ENCODE measurements around the gene MYF5. TPM values are rescaled to one million over a fixed set of nuclear protein-coding genes. Genes with fewer than 3 reads are reported as not detected.
"Not testable (repeated sequence)": the region's sequence is repeated elsewhere in the genome, so short reads cannot be mapped to it uniquely, and the experiment has no call there.

Gene MYF5
- polyA plus RNA-seq, 1 of the 3 experiments (the other 2 are of a cell fraction): not detected

DNA sequence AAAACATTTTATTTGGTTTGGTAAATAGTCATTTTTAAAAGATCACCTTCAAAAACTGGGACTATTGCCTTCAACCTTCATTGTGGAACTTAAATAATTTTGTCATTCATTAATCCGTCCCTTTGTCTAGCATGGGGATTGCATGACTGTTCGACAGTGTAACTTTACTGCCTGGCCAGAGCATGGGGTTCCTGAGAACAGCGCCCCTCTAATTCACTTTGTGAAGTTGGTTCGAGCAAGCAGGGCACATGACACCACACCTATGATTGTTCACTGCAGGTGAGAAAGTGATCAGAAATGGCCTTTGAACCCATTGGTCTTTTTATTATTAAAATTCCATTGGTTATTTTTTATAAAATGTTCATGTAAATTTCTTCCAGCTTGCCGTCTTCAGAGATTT is 46.5 kb upstream of the MYF5 start (continued):
- no peak for TF ChIP-seq IRF3 (IDR thresholded peaks at IDR 0.05; ENCODE audit: low read depth, low read length)
- TF ChIP-seq MXI1 (IDR thresholded peaks at IDR 0.05; ENCODE audit: low read depth, low read length): no peak
- TF ChIP-seq MAX (IDR thresholded peaks at IDR 0.05; ENCODE audit: low read depth): no peak
- TF ChIP-seq RAD21 (IDR thresholded peaks at IDR 0.05; ENCODE audit: low read length): no peak
- TF ChIP-seq, protein P1, sequence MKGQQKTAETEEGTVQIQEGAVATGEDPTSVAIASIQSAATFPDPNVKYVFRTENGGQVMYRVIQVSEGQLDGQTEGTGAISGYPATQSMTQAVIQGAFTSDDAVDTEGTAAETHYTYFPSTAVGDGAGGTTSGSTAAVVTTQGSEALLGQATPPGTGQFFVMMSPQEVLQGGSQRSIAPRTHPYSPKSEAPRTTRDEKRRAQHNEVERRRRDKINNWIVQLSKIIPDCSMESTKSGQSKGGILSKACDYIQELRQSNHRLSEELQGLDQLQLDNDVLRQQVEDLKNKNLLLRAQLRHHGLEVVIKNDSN (IDR thresholded peaks at IDR 0.05; ENCODE audit: borderline replicate concordance, low read depth): no peak

DNA sequence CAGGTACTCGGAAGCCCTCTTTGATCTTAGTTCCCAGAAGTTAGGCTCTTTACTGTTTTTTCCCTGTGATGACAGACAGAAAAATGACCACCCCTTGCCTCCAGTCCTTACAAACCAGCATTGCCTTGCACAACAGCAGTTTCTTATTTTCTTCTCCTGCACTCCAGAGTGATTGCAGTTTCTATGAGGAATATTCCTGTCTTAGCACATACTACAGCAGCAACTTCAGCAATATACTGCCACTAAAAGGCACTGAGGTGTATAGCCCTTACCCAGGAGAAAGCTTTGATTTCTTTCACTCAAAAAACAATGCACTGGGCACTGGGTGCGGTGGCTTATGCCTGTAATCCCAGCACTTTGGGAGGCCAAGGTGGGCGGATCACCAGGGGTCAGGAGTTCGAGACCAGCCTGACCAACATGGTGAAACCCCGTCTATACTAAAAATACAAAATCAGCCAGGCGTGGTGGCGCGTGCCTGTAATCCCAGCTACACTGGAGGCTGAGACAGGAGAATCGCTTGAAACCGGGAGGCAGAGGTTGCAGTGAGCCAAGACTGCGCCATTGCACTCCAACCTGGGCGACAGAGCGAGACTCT is 40.6 kb upstream of the MYF5 start:
- WGBS (ENCODE audit: low lambda C conversion rate): 22% methylated on average over 13 of the region's 13 CpGs
- peaks cover 11% of the 10 kb centered on the region; the same call in 1 of the 2 replicates for H3K27me3 ChIP-seq (ENCODE audit: insufficient read depth)
- not testable (repeated sequence) for H3K9me2 ChIP-seq

GRCh38 chr12:80676856-80677255 is 39.9 kb upstream of the MYF5 start:
- H3K27ac ChIP-seq (ENCODE audit: low read depth in 2 of 2, low read length in 1 of 2): no peak overlapping the region
- 4% methylated on average over 1 of the region's 1 CpG for WGBS (ENCODE audit: low lambda C conversion rate)
- H3F3A ChIP-seq (replicated peaks; ENCODE audit: insufficient read depth): no peaks in the 10 kb centered on the region
- H3K4me2 ChIP-seq: no peak overlapping the region
- no peaks in the 10 kb centered on the region for H3K9me2 ChIP-seq
- H3K27me3 ChIP-seq (ENCODE audit: insufficient read depth): peaks cover 11% of the 10 kb centered on the region; the same call in 1 of the 2 replicates
- H3K4me3 ChIP-seq (ENCODE audit: low read depth in 2 of 2, low read length in 1 of 2): no peak overlapping the region
- no peak overlapping the region for H3K9ac ChIP-seq
- no peak overlapping the region for H2AFZ ChIP-seq (ENCODE audit: low read depth)
- ChIA-PET CTCF (no interaction called here), POLR2A (no interaction called here)
- DNase-seq: no peak
- no peaks in the 10 kb centered on the region for H4K20me1 ChIP-seq (ENCODE audit: insufficient read depth)
- H3K79me2 ChIP-seq (ENCODE audit: insufficient read depth): no peaks in the 10 kb centered on the region
- H3K36me3 ChIP-seq (replicated peaks in 1 of 2; ENCODE audit: control insufficient read depth in 1 of 2, insufficient read depth in 2 of 2, low read length in 1 of 2): no peaks in the 10 kb centered on the region
- H3K9me3 ChIP-seq: no peaks in the 10 kb centered on the region
- H3K4me1 ChIP-seq (ENCODE audit: control insufficient read depth in 1 of 2, insufficient read depth in 2 of 2, low read depth in 1 of 2, low read length in 1 of 2): no peaks in the 10 kb centered on the region
- no peak for TF ChIP-seq REST (IDR thresholded peaks at IDR 0.05; ENCODE audit: low read depth, low read length)
- no peak for TF ChIP-seq POLR2AphosphoS5 (IDR thresholded peaks at IDR 0.05; ENCODE audit: low read depth, low read length)
- TF ChIP-seq FOSL2 (IDR thresholded peaks at IDR 0.05; ENCODE audit: borderline replicate concordance, low read depth): no peak
- TF ChIP-seq NRF1 (IDR thresholded peaks at IDR 0.05; ENCODE audit: low read depth, low read length): no peak
- no peak for TF ChIP-seq GATA2 (CRISPR knock-in tag; IDR thresholded peaks at IDR 0.05)
- TF ChIP-seq RAD21 (IDR thresholded peaks at IDR 0.05; ENCODE audit: low read length): no peak
- TF ChIP-seq RFX5 (IDR thresholded peaks at IDR 0.05; ENCODE audit: low read length): no peak
- no peak for TF ChIP-seq JUND (IDR thresholded peaks at IDR 0.05)
- TF ChIP-seq, protein P2, sequence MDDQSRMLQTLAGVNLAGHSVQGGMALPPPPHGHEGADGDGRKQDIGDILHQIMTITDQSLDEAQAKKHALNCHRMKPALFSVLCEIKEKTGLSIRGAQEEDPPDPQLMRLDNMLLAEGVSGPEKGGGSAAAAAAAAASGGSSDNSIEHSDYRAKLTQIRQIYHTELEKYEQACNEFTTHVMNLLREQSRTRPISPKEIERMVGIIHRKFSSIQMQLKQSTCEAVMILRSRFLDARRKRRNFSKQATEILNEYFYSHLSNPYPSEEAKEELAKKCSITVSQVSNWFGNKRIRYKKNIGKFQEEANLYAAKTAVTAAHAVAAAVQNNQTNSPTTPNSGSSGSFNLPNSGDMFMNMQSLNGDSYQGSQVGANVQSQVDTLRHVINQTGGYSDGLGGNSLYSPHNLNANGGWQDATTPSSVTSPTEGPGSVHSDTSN (IDR thresholded peaks at IDR 0.05): no peak
- TF ChIP-seq RCOR1 (IDR thresholded peaks at IDR 0.05; ENCODE audit: low read length): no peak

More for the DNA sequence above, 40.6 kb upstream of the MYF5 start:
- H3F3A ChIP-seq (replicated peaks; ENCODE audit: insufficient read depth); H2AFZ ChIP-seq (ENCODE audit: low read depth); DNase-seq; H4K20me1 ChIP-seq (ENCODE audit: insufficient read depth); H3K27ac ChIP-seq (ENCODE audit: low read depth in 2 of 2, low read length in 1 of 2); H3K9ac ChIP-seq; H3K4me3 ChIP-seq (ENCODE audit: low read depth in 2 of 2, low read length in 1 of 2); H3K9me3 ChIP-seq; H3K79me2 ChIP-seq (ENCODE audit: insufficient read depth); H3K4me1 ChIP-seq (ENCODE audit: control insufficient read depth in 1 of 2, insufficient read depth in 2 of 2, low read depth in 1 of 2, low read length in 1 of 2); CTCF ChIA-PET; H3K4me2 ChIP-seq; H3K36me3 ChIP-seq (replicated peaks in 1 of 2; ENCODE audit: control insufficient read depth in 1 of 2, insufficient read depth in 2 of 2, low read length in 1 of 2); POLR2A ChIA-PET: not testable (repeated sequence)
- TF ChIP-seq SMC3 (IDR thresholded peaks at IDR 0.05; ENCODE audit: low read depth, low read length) (peak; percentile 33), RAD21 (IDR thresholded peaks at IDR 0.05; ENCODE audit: low read length) (peak; percentile 37)
- TF ChIP-seq, protein P3, sequence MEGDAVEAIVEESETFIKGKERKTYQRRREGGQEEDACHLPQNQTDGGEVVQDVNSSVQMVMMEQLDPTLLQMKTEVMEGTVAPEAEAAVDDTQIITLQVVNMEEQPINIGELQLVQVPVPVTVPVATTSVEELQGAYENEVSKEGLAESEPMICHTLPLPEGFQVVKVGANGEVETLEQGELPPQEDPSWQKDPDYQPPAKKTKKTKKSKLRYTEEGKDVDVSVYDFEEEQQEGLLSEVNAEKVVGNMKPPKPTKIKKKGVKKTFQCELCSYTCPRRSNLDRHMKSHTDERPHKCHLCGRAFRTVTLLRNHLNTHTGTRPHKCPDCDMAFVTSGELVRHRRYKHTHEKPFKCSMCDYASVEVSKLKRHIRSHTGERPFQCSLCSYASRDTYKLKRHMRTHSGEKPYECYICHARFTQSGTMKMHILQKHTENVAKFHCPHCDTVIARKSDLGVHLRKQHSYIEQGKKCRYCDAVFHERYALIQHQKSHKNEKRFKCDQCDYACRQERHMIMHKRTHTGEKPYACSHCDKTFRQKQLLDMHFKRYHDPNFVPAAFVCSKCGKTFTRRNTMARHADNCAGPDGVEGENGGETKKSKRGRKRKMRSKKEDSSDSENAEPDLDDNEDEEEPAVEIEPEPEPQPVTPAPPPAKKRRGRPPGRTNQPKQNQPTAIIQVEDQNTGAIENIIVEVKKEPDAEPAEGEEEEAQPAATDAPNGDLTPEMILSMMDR (IDR thresholded peaks at IDR 0.05): peak; percentile 29; the same call in 1 of the 2 replicates
